Activated CD8-positive, alpha-beta memory T cell treated with anti-CD3 and anti-CD28 coated beads, Interleukin-2, amount 50 U/mL, for 24 hours (primary cell): ENCODE measurements around the gene SPATC1L.

Experiments
- DNase-seq: peaks from one replicate; pipeline ENCODE4 v3.0.0-alpha.2; 2020; ENCODE audit errors: extremely low read depth

SPATC1L gene

GRCh38 chr21:46120301-46121285 lies 63.7 kb downstream of the SPATC1L start:
- DNase-seq: no peak

- DNase-seq: no peak
These were observed 64.5 kb downstream of the SPATC1L start for GRCh38 chr21:46119637-46120271.

- DNase-seq: no peak
These were observed 65.1 kb downstream of the SPATC1L start for GRCh38 chr21:46119144-46119636.

GRCh38 chr21:46118316-46119143 lies 65.7 kb downstream of the SPATC1L start:
- DNase-seq: no peak

GRCh38 chr21:46117586-46118315 lies 66.5 kb downstream of the SPATC1L start:
- DNase-seq: no peak

- DNase-seq: no peak
These were observed 67.3 kb downstream of the SPATC1L start for GRCh38 chr21:46116776-46117585.

- no peak for DNase-seq
These were observed 68.0 kb downstream of the SPATC1L start for GRCh38 chr21:46116189-46116775.

- no peak for DNase-seq
These were observed 68.6 kb downstream of the SPATC1L start for GRCh38 chr21:46115441-46116188.

GRCh38 chr21:46114963-46115362 lies 69.3 kb downstream of the SPATC1L start:
- DNase-seq: no peak

- DNase-seq: no peak
These were observed 70.6 kb downstream of the SPATC1L start for GRCh38 chr21:46113497-46114176.

GRCh38 chr21:46112725-46113215 lies 71.5 kb downstream of the SPATC1L start:
- no peak for DNase-seq

- no peak for DNase-seq
These were observed 72.2 kb downstream of the SPATC1L start for GRCh38 chr21:46111857-46112724.

GRCh38 chr21:46111193-46111571 lies 73.1 kb downstream of the SPATC1L start:
- no peak for DNase-seq
